Measurements from ENCODE around the gene PMEL. TPM values are rescaled to one million over a fixed set of nuclear protein-coding genes. Genes with fewer than 3 reads are reported as not detected.
A peak's percentile ranks its signal among the peaks of the same experiment; 100 is the strongest.

The PMEL gene
- total RNA-seq, 1 experiment from 2014 or later, result 72.2 TPM

DNA sequence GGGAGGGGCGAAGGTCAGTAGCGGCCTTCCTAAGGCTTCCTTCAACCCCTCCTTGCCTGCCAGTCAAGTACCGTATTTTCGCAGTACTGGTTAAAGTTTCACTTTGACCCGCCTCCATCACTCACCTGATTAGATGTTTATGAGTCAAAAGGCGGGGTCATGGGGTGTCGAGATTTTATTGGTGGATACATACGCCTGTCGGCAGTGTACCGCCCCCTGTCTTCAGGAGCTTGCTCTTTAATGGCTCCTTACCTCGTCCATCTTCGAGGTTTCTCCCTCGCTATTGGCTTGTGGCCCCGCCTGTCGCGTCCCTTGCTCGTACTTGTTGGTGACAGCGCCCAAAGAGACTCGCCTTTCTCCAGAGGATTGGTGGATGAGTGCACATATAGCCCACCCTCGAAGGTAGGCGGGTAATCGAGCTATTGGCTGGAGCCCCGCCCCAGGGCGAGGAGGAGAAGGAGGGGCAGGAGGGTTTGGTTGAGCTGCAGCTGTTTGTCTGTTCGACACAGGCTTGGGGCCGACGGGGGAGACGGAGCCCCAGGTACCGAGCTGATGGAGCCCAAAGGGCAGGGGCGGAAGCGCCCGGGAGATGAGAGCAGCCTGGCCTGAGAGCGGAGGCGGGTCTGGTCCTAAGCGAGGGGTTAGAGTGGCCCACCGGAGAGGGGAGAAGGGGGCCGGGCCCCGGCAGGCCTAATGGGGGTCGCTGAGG is 7.9 kb upstream of the PMEL start, which contains the start of gene RAB5B (continued):
- peak; percentile 46; the same call in 1 of the 2 replicates for TF ChIP-seq ZBTB21 (CRISPR knock-in tag; IDR thresholded peaks at IDR 0.05; ENCODE audit: borderline replicate concordance)
- TF ChIP-seq, protein P1, sequence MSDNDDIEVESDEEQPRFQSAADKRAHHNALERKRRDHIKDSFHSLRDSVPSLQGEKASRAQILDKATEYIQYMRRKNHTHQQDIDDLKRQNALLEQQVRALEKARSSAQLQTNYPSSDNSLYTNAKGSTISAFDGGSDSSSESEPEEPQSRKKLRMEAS (CRISPR knock-in tag; IDR thresholded peaks at IDR 0.05), result peak; percentile 54; the same call in 1 of the 2 replicates
- TF ChIP-seq, protein P2, sequence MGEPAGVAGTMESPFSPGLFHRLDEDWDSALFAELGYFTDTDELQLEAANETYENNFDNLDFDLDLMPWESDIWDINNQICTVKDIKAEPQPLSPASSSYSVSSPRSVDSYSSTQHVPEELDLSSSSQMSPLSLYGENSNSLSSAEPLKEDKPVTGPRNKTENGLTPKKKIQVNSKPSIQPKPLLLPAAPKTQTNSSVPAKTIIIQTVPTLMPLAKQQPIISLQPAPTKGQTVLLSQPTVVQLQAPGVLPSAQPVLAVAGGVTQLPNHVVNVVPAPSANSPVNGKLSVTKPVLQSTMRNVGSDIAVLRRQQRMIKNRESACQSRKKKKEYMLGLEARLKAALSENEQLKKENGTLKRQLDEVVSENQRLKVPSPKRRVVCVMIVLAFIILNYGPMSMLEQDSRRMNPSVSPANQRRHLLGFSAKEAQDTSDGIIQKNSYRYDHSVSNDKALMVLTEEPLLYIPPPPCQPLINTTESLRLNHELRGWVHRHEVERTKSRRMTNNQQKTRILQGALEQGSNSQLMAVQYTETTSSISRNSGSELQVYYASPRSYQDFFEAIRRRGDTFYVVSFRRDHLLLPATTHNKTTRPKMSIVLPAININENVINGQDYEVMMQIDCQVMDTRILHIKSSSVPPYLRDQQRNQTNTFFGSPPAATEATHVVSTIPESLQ (CRISPR knock-in tag; IDR thresholded peaks at IDR 0.05), result no peak
- TF ChIP-seq, protein P3, sequence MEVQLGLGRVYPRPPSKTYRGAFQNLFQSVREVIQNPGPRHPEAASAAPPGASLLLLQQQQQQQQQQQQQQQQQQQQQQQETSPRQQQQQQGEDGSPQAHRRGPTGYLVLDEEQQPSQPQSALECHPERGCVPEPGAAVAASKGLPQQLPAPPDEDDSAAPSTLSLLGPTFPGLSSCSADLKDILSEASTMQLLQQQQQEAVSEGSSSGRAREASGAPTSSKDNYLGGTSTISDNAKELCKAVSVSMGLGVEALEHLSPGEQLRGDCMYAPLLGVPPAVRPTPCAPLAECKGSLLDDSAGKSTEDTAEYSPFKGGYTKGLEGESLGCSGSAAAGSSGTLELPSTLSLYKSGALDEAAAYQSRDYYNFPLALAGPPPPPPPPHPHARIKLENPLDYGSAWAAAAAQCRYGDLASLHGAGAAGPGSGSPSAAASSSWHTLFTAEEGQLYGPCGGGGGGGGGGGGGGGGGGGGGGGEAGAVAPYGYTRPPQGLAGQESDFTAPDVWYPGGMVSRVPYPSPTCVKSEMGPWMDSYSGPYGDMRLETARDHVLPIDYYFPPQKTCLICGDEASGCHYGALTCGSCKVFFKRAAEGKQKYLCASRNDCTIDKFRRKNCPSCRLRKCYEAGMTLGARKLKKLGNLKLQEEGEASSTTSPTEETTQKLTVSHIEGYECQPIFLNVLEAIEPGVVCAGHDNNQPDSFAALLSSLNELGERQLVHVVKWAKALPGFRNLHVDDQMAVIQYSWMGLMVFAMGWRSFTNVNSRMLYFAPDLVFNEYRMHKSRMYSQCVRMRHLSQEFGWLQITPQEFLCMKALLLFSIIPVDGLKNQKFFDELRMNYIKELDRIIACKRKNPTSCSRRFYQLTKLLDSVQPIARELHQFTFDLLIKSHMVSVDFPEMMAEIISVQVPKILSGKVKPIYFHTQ (CRISPR knock-in tag; IDR thresholded peaks at IDR 0.05), result no peak
- peak; percentile 98 for TF ChIP-seq NFYB (CRISPR knock-in tag; conservative IDR thresholded peaks at IDR 0.05; ENCODE audit: low read depth)
- TF ChIP-seq CBFB (CRISPR knock-in tag; IDR thresholded peaks at IDR 0.05; ENCODE audit: low read depth), result no peak
- TF ChIP-seq MXD4 (CRISPR knock-in tag; IDR thresholded peaks at IDR 0.05; ENCODE audit: borderline replicate concordance), result no peak
- TF ChIP-seq CREM (CRISPR knock-in tag; IDR thresholded peaks at IDR 0.05), result peak; percentile 76; the same call in 1 of the 2 replicates

DNA sequence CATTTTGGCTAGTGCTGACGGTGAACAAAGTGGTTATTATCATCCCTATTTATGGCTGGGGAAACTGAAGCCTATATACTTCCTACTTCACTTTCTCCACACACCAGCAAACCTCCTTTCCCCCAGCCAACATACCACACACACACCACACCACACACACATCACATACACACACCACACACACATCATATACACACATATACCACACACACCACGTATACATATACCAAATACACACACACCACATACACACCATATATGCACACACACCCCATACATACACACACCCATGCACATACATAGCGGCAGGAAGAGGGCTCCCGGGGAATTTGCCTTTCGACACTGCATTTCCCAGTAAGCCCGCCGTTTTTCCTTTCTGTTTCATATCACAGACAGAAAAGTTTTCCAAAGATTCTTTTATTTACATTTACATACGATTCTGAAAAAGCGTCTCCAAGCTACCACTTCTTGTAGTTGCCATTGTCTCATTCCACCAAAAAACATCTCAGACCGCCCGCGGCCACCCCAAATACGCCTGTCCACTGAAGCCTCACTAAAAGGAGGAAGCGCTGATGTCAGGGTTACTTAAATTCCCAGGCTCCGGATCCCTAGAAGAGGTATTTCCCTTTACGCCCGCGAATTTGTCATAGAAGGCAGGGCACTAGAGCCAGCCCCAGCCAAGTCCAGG is 7.2 kb upstream of the PMEL start:
- no peak for ATAC-seq
- H3K4me1 Mint-ChIP-seq, result peaks cover 2% of the 10 kb centered on the region

DNA sequence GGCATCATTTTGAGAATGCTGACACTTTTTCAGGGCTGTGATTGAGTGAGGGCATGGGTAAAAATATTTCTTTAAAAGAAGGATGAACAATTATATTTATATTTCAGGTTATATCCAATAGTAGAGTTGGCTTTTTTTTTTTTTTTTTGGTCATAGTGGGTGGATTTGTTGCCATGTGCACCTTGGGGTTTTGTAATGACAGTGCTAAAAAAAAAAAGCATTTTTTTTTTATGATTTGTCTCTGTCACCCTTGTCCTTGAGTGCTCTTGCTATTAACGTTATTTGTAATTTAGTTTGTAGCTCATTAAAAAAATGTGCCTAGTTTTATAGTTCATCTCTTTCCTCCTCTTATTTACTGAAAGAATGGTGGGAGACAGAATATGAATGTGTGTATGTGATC is 6.6 kb upstream of the PMEL start:
- CTCF ChIA-PET, result interaction anchor here (0.6 kb wide), 1 partner anchor 75 kb away, joined by 3 read pairs; no protein-coding TSS in a partner anchor
- peaks cover 8% of the 10 kb centered on the region for H3K4me1 Mint-ChIP-seq
- no peak overlapping the region for H3K4me3 Mint-ChIP-seq
- POLR2A ChIA-PET, result no interaction called here
- H3K27ac Mint-ChIP-seq, result peak overlapping the region; percentile 92
- no peaks in the 10 kb centered on the region for H3K27me3 Mint-ChIP-seq (ENCODE audit: low read depth)
- H3K9me3 Mint-ChIP-seq, result no peaks in the 10 kb centered on the region
- ATAC-seq, result no peak
- DNase-seq (ENCODE audit: low spot score), result no peak
- peaks cover 31% of the 10 kb centered on the region for H3K36me3 Mint-ChIP-seq
- TF ChIP-seq, protein P4, sequence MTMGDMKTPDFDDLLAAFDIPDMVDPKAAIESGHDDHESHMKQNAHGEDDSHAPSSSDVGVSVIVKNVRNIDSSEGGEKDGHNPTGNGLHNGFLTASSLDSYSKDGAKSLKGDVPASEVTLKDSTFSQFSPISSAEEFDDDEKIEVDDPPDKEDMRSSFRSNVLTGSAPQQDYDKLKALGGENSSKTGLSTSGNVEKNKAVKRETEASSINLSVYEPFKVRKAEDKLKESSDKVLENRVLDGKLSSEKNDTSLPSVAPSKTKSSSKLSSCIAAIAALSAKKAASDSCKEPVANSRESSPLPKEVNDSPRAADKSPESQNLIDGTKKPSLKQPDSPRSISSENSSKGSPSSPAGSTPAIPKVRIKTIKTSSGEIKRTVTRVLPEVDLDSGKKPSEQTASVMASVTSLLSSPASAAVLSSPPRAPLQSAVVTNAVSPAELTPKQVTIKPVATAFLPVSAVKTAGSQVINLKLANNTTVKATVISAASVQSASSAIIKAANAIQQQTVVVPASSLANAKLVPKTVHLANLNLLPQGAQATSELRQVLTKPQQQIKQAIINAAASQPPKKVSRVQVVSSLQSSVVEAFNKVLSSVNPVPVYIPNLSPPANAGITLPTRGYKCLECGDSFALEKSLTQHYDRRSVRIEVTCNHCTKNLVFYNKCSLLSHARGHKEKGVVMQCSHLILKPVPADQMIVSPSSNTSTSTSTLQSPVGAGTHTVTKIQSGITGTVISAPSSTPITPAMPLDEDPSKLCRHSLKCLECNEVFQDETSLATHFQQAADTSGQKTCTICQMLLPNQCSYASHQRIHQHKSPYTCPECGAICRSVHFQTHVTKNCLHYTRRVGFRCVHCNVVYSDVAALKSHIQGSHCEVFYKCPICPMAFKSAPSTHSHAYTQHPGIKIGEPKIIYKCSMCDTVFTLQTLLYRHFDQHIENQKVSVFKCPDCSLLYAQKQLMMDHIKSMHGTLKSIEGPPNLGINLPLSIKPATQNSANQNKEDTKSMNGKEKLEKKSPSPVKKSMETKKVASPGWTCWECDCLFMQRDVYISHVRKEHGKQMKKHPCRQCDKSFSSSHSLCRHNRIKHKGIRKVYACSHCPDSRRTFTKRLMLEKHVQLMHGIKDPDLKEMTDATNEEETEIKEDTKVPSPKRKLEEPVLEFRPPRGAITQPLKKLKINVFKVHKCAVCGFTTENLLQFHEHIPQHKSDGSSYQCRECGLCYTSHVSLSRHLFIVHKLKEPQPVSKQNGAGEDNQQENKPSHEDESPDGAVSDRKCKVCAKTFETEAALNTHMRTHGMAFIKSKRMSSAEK (CRISPR knock-in tag; IDR thresholded peaks at IDR 0.05; ENCODE audit: borderline replicate concordance), result no peak
- no peak for TF ChIP-seq KAT7 (CRISPR knock-in tag; IDR thresholded peaks at IDR 0.05; ENCODE audit: borderline replicate concordance)
- TF ChIP-seq, protein P5, sequence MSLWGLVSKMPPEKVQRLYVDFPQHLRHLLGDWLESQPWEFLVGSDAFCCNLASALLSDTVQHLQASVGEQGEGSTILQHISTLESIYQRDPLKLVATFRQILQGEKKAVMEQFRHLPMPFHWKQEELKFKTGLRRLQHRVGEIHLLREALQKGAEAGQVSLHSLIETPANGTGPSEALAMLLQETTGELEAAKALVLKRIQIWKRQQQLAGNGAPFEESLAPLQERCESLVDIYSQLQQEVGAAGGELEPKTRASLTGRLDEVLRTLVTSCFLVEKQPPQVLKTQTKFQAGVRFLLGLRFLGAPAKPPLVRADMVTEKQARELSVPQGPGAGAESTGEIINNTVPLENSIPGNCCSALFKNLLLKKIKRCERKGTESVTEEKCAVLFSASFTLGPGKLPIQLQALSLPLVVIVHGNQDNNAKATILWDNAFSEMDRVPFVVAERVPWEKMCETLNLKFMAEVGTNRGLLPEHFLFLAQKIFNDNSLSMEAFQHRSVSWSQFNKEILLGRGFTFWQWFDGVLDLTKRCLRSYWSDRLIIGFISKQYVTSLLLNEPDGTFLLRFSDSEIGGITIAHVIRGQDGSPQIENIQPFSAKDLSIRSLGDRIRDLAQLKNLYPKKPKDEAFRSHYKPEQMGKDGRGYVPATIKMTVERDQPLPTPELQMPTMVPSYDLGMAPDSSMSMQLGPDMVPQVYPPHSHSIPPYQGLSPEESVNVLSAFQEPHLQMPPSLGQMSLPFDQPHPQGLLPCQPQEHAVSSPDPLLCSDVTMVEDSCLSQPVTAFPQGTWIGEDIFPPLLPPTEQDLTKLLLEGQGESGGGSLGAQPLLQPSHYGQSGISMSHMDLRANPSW (CRISPR knock-in tag; conservative IDR thresholded peaks at IDR 0.05; ENCODE audit: low read depth), result no peak
- TF ChIP-seq, protein P3 (CRISPR knock-in tag; IDR thresholded peaks at IDR 0.05), result no peak
- TF ChIP-seq RORB (CRISPR knock-in tag; IDR thresholded peaks at IDR 0.05), result no peak
- no peak for TF ChIP-seq ATF1 (CRISPR knock-in tag; IDR thresholded peaks at IDR 0.05)
- no peak for TF ChIP-seq SMAD3 (CRISPR knock-in tag; IDR thresholded peaks at IDR 0.05; ENCODE audit: borderline replicate concordance)

More for the DNA sequence above, 7.2 kb upstream of the PMEL start:
- ChIA-PET POLR2A (interaction anchor here (0.6 to 2.1 kb wide), 21 partner anchors 8 to 263 kb away, joined by 3 to 22 read pairs (median 5); partner anchors contain the start of genes CD63, DNAJC14, IKZF4 and MYL6), CTCF (interaction anchor here (0.6 to 2.5 kb wide), 28 partner anchors 12 to 317 kb away, joined by 3 to 32 read pairs (median 5); partner anchors contain the start of genes CD63, DNAJC14, ORMDL2 and PA2G4)
- Mint-ChIP-seq H3K9me3 (no peaks in the 10 kb centered on the region), H3K27me3 (ENCODE audit: low read depth) (no peaks in the 10 kb centered on the region), H3K4me3 (no peak overlapping the region), H3K36me3 (peaks cover 34% of the 10 kb centered on the region), H3K27ac (no peak overlapping the region)
- TF ChIP-seq RELA (CRISPR knock-in tag; IDR thresholded peaks at IDR 0.05; ENCODE audit: borderline replicate concordance) (no peak), ETV6 (CRISPR knock-in tag; IDR thresholded peaks at IDR 0.05) (peak; percentile 6; the same call in 1 of the 2 replicates)
- no peak for DNase-seq (ENCODE audit: low spot score)

All from WTC11 (cell line).